Vagina (tissue), 2 donors: ENCODE data around the gene COL23A1.

Experiments used
- CTCF ChIP-seq, 3 experiments: fragments of 450-650 bp in 2 of 3; fragments of 200-600 bp in 1 of 3; sonication (generic) in 1 of 3; IDR thresholded peaks; one replicate each; pipeline ENCODE4 v1.5.1; 2017 to 2019; ENCODE audit warnings: antibody characterized with exemption in 3 of 3, mild to moderate bottlenecking in 2 of 3, moderate library complexity in 2 of 3
- POLR2A ChIP-seq, 2 donors: fragments of 450-650 bp; IDR thresholded peaks; one replicate each; pipeline ENCODE4 v1.6.1; 2017; ENCODE audit warnings: antibody characterized with exemption in 2 of 2, mild to moderate bottlenecking in 2 of 2, moderate library complexity in 2 of 2
- POLR2AphosphoS5 ChIP-seq, 2 donors: sonication (generic); formaldehyde crosslinking; IDR thresholded peaks; one replicate each; pipeline ENCODE4 v1.9.0; 2017; ENCODE audit warnings: antibody characterized with exemption in 2 of 2, mild to moderate bottlenecking in 2 of 2, low read depth in 1 of 2; ENCODE audit not compliant: insufficient read depth in 1 of 2

GRCh38 chr5:178507151-178507932 lies 82.9 kb downstream of the COL23A1 start:
- no peak for TF ChIP-seq CTCF (IDR thresholded peaks at IDR 0.05)
- no peak for TF ChIP-seq POLR2AphosphoS5 (IDR thresholded peaks at IDR 0.05; ENCODE audit: insufficient read depth in 1 of 2, low read depth in 1 of 2)
- TF ChIP-seq POLR2A (IDR thresholded peaks at IDR 0.05), result no peak
